Panc1 (cell line): ENCODE data around the gene ATG14. TPM values are rescaled to one million over a fixed set of nuclear protein-coding genes. Genes with fewer than 3 reads are reported as not detected.

Experiments
- ATAC-seq: fragments of 200-7000 bp; cut with Tn5 transposase; 2 replicates; pipeline ENCODE4 v1.9.1; 2020; ENCODE audit warnings: mild to moderate bottlenecking, moderate library complexity
- BruUV-seq: library from RNA; stranded (reverse); fragments of 400-500 nt; replicated peaks from 2 replicates; lab custom pipeline; 2021; lab: Mats Ljungman, UMichigan
- CTCF ChIA-PET: fragments of 300-600 bp; sonication (Branson Sonifier 250); formaldehyde crosslinking; loops from one replicate; lab custom pipeline; 2022; ENCODE audit warnings: antibody characterized with exemption; lab: Charles Lee
- POLR2A ChIA-PET: fragments of 300-600 bp; sonication (Branson Sonifier 250); formaldehyde crosslinking; loops from one replicate; lab custom pipeline; 2022; ENCODE audit warnings: antibody characterized with exemption; lab: Charles Lee
- DNase-seq: peaks from one replicate; pipeline ENCODE4 v3.0.0-alpha.2; 2010; ENCODE audit warnings: low read depth, low spot score
- H3K27ac ChIP-seq: 2 replicates; pipeline ENCODE4 v1.5.1; 2011; ENCODE audit warnings: mild to moderate bottlenecking, low read length, inconsistent platforms
- H3K27me3 ChIP-seq: fragments of 200-500 bp; sonication (Bioruptor generic); 2 replicates; pipeline ENCODE4 v1.6.0; 2014; ENCODE audit warnings: low read length, inconsistent platforms; ENCODE audit not compliant: control insufficient read depth, insufficient read depth
- H3K36me3 ChIP-seq: fragments of 200-500 bp; sonication (Bioruptor generic); 2 replicates; pipeline ENCODE4 v1.5.1; 2014; ENCODE audit warnings: inconsistent platforms, mild to moderate bottlenecking, low read length, moderate library complexity; ENCODE audit not compliant: control insufficient read depth, insufficient read depth
- H3K4me1 ChIP-seq: 2 replicates; pipeline ENCODE4 v1.5.1; 2011; ENCODE audit warnings: inconsistent platforms, mild to moderate bottlenecking, low read length, moderate library complexity; ENCODE audit not compliant: control insufficient read depth, insufficient read depth
- H3K4me3 ChIP-seq, 2 experiments: 2 replicates each; pipeline ENCODE4 v1.5.1; 2011 to 2012; ENCODE audit warnings: low read depth in 2 of 2, low read length in 2 of 2, mild to moderate bottlenecking in 2 of 2, inconsistent platforms in 1 of 2, moderate library complexity in 1 of 2
- H3K9me3 ChIP-seq: fragments of 200-500 bp; sonication (Bioruptor generic); 2 replicates; pipeline ENCODE4 v1.5.1; 2014; ENCODE audit warnings: low read depth, mild to moderate bottlenecking, inconsistent platforms, low read length, moderate library complexity; ENCODE audit not compliant: control insufficient read depth, insufficient read depth
- CTCF ChIP-seq: fragments of 450-650 bp; IDR thresholded peaks from 2 replicates; pipeline ENCODE4 v1.5.1; 2017; ENCODE audit warnings: mild to moderate bottlenecking
- POLR2AphosphoS5 ChIP-seq: IDR thresholded peaks from 2 replicates; pipeline ENCODE4 v1.6.1; 2012; ENCODE audit warnings: mild to moderate bottlenecking, low read depth, low read length, moderate library complexity
- REST ChIP-seq, 2 experiments: IDR thresholded peaks; 2 replicates each; pipeline ENCODE4 v1.6.1; 2011 to 2012; ENCODE audit warnings: low read depth in 2 of 2, control low read depth in 1 of 2, low read length in 1 of 2, mild to moderate bottlenecking in 1 of 2, moderate library complexity in 1 of 2; ENCODE audit not compliant: insufficient read depth in 1 of 2
- SIN3A ChIP-seq: IDR thresholded peaks from 2 replicates; pipeline ENCODE4 v1.6.1; 2012; ENCODE audit warnings: low read depth, mild to moderate bottlenecking, low read length, moderate library complexity, borderline replicate concordance; ENCODE audit not compliant: insufficient read depth
- TCF7L2 ChIP-seq: IDR thresholded peaks from 2 replicates; pipeline ENCODE4 v1.6.1; 2011; ENCODE audit warnings: mild to moderate bottlenecking, low read depth, low read length, inconsistent platforms
- in situ Hi-C: cut with HindIII; loops from 2 replicates; pipeline ENCODE4 v1.10.0; 2016; ENCODE audit warnings: low sequenced_read_pairs, low pct_unique_long_range_greater_than_20kb
- intact Hi-C: fragments of 100-400 bp; cut with micrococcal nuclease; formaldehyde crosslinking; loops from one replicate; pipeline ENCODE4 v1.10.0; 2022; ENCODE audit not compliant: unreplicated experiment
- total RNA-seq: library from RNA; stranded (reverse); gene quantifications from one replicate; pipeline ENCODE4 v1.2.1, GENCODE V29; 2021; ENCODE audit not compliant: unreplicated experiment

Gene ATG14
- total RNA-seq, 1 experiment from 2014 or later: 7.1 TPM

- TF ChIP-seq CTCF (no peak), SIN3A (no peak), REST (IDR thresholded peaks at IDR 0.05; ENCODE audit: insufficient read depth in 1 of 2, low read depth in 2 of 2, low read length in 1 of 2) (no peak), POLR2AphosphoS5 (no peak), TCF7L2 (no peak)
- in situ Hi-C loops: no loop called here
- Histone ChIP-seq H3K9me3 (no peaks in the 10 kb centered on the region), H3K36me3 (no peaks in the 10 kb centered on the region), H3K27ac (peak overlapping the region; percentile 99), H3K4me1 (peaks cover 88% of the 10 kb centered on the region), H3K27me3 (no peaks in the 10 kb centered on the region), H3K4me3 (no peak overlapping the region)
- DNase-seq: no peak
- BruUV-seq: no TSS peak
- no peak for ATAC-seq
- POLR2A ChIA-PET: no interaction called here
- CTCF ChIA-PET: no interaction called here
- intact Hi-C loops: no loop called here
Measured at GRCh38 chr14:55451398-55451797, 39.8 kb upstream of the ATG14 start.

- Histone ChIP-seq H3K27me3 (no peaks in the 10 kb centered on the region), H3K9me3 (no peaks in the 10 kb centered on the region), H3K4me1 (peaks cover 92% of the 10 kb centered on the region), H3K4me3 (no peak overlapping the region), H3K27ac (peak overlapping the region; percentile 99), H3K36me3 (no peaks in the 10 kb centered on the region)
- CTCF ChIA-PET: no interaction called here
- TF ChIP-seq TCF7L2 (no peak), SIN3A (no peak), REST (IDR thresholded peaks at IDR 0.05; ENCODE audit: insufficient read depth in 1 of 2, low read depth in 2 of 2, low read length in 1 of 2) (no peak), POLR2AphosphoS5 (no peak), CTCF (no peak)
- no TSS peak for BruUV-seq
- ATAC-seq: no peak
- intact Hi-C loops: no loop called here
- POLR2A ChIA-PET: no interaction called here
- DNase-seq: no peak
- in situ Hi-C loops: no loop called here
Measured at GRCh38 chr14:55450987-55451386, 39.4 kb upstream of the ATG14 start.
